H9 (cell line): ENCODE data around the gene CMYA5. TPM values are rescaled to one million over a fixed set of nuclear protein-coding genes. Genes with fewer than 3 reads are reported as not detected.

Experiments
- DNase-seq: peaks from one replicate; pipeline ENCODE4 v3.0.0-alpha.2; 2017
- H2AFZ ChIP-seq: one replicate; pipeline ENCODE4 v1.6.1; 2013; ENCODE audit warnings: mild to moderate bottlenecking, low read length, control low read depth, moderate library complexity
- H2AK5ac ChIP-seq: 2 replicates; pipeline ENCODE4 v1.6.1; 2013; ENCODE audit warnings: low read length, control low read depth, mixed read lengths; ENCODE audit not compliant: insufficient read length
- H2BK120ac ChIP-seq: one replicate; pipeline ENCODE4 v1.6.1; 2013; ENCODE audit warnings: low read depth, mild to moderate bottlenecking, low read length, control low read depth, inconsistent platforms; ENCODE audit not compliant: poor library complexity, severe bottlenecking
- H2BK12ac ChIP-seq: 2 replicates; pipeline ENCODE4 v1.6.1; 2013; ENCODE audit warnings: low read length, control low read depth, mixed read lengths, low read depth; ENCODE audit not compliant: insufficient read length
- H2BK15ac ChIP-seq: 2 replicates; pipeline ENCODE4 v1.6.1; 2013; ENCODE audit warnings: low read depth, low read length, control low read depth
- H2BK20ac ChIP-seq: one replicate; pipeline ENCODE4 v1.6.1; 2013; ENCODE audit warnings: low read depth, mild to moderate bottlenecking, low read length, control low read depth, inconsistent platforms; ENCODE audit not compliant: poor library complexity, severe bottlenecking
- H2BK5ac ChIP-seq: 2 replicates; pipeline ENCODE4 v1.6.1; 2013; ENCODE audit warnings: low read length, control low read depth, mixed read lengths; ENCODE audit not compliant: insufficient read length
- H3K14ac ChIP-seq: 2 replicates; pipeline ENCODE4 v1.6.1; 2013; ENCODE audit warnings: low read length, control low read depth; ENCODE audit not compliant: insufficient read depth
- H3K18ac ChIP-seq: 2 replicates; pipeline ENCODE4 v1.6.1; 2013; ENCODE audit warnings: low read depth, mild to moderate bottlenecking, mixed read lengths, low read length, control low read depth; ENCODE audit not compliant: insufficient read length
- H3K23ac ChIP-seq: 2 replicates; pipeline ENCODE4 v1.6.1; 2013; ENCODE audit warnings: low read length, control low read depth, mixed read lengths, low read depth; ENCODE audit not compliant: insufficient read length
- H3K23me2 ChIP-seq: 2 replicates; pipeline ENCODE4 v1.6.1; 2013; ENCODE audit warnings: low read depth, mild to moderate bottlenecking, mixed read lengths, low read length, control low read depth; ENCODE audit not compliant: insufficient read length, poor library complexity, severe bottlenecking
- H3K27ac ChIP-seq: 2 replicates; pipeline ENCODE4 v1.5.1; 2013; ENCODE audit warnings: low read length, control low read depth, mixed read lengths, low read depth; ENCODE audit not compliant: insufficient read length
- H3K27me3 ChIP-seq: 2 replicates; pipeline ENCODE4 v1.6.1; 2013; ENCODE audit warnings: low read length, control low read depth, inconsistent platforms; ENCODE audit not compliant: insufficient read depth
- H3K4ac ChIP-seq: 2 replicates; pipeline ENCODE4 v1.6.1; 2013; ENCODE audit warnings: low read depth, mild to moderate bottlenecking, control low read depth, inconsistent platforms, low read length, moderate library complexity
- H3K4me1 ChIP-seq: 2 replicates; pipeline ENCODE4 v1.6.1; 2013; ENCODE audit warnings: low read length, control low read depth, inconsistent platforms; ENCODE audit not compliant: insufficient read depth
- H3K4me2 ChIP-seq: 2 replicates; pipeline ENCODE4 v1.6.1; 2013; ENCODE audit warnings: low read length, control low read depth, mixed read lengths; ENCODE audit not compliant: insufficient read length, insufficient read depth
- H3K56ac ChIP-seq: 2 replicates; pipeline ENCODE4 v1.6.1; 2013; ENCODE audit warnings: low read depth, mild to moderate bottlenecking, mixed read lengths, low read length, control low read depth; ENCODE audit not compliant: insufficient read length
- H3K79me1 ChIP-seq: 2 replicates; pipeline ENCODE4 v1.6.1; 2013; ENCODE audit warnings: low read depth, mild to moderate bottlenecking, moderate library complexity, low read length, control low read depth, inconsistent platforms; ENCODE audit not compliant: insufficient read depth, poor library complexity, severe bottlenecking
- H3K79me2 ChIP-seq: 2 replicates; pipeline ENCODE4 v1.6.1; 2013; ENCODE audit warnings: low read length, control low read depth, inconsistent platforms; ENCODE audit not compliant: insufficient read depth
- H3K9ac ChIP-seq: 2 replicates; pipeline ENCODE4 v1.6.1; 2013; ENCODE audit warnings: low read length, control low read depth, mixed read lengths; ENCODE audit not compliant: insufficient read length; ENCODE audit errors: extremely low read depth
- H3K9me3 ChIP-seq: one replicate; pipeline ENCODE4 v1.6.1; 2013; ENCODE audit warnings: low read depth, low read length, inconsistent platforms; ENCODE audit not compliant: control insufficient read depth
- H3T11ph ChIP-seq: one replicate; pipeline ENCODE4 v1.6.1; 2013; ENCODE audit warnings: mild to moderate bottlenecking, low read length, control low read depth, inconsistent platforms
- H4K20me1 ChIP-seq: one replicate; pipeline ENCODE4 v1.6.1; 2013; ENCODE audit not compliant: control insufficient read depth, insufficient read length, insufficient read depth
- H4K5ac ChIP-seq: 2 replicates; pipeline ENCODE4 v1.6.1; 2013; ENCODE audit warnings: low read depth, mild to moderate bottlenecking, mixed read lengths, low read length, control low read depth; ENCODE audit not compliant: insufficient read length
- H4K8ac ChIP-seq: replicated peaks from 2 replicates; pipeline ENCODE4 v1.6.1; 2013; ENCODE audit warnings: low read length, control low read depth, mixed read lengths, low read depth; ENCODE audit not compliant: insufficient read length
- H4K91ac ChIP-seq: 2 replicates; pipeline ENCODE4 v1.6.1; 2013; ENCODE audit warnings: low read depth, mild to moderate bottlenecking, moderate library complexity, mixed read lengths, low read length, control low read depth; ENCODE audit not compliant: insufficient read length
- H3K27ac Mint-ChIP-seq, 3 experiments: 2 replicates in 2 of 3; 3 replicates in 1 of 3; pipeline ENCODE4 v1.8.0; 2020 to 2021; ENCODE audit warnings: mixed read lengths in 3 of 3, mild to moderate bottlenecking in 1 of 3, moderate library complexity in 1 of 3
- H3K27me3 Mint-ChIP-seq: 2 replicates; pipeline ENCODE4 v1.8.0; 2021; ENCODE audit warnings: low read depth, mild to moderate bottlenecking, moderate library complexity, mixed read lengths
- H3K36me3 Mint-ChIP-seq, 3 experiments: 2 replicates in 2 of 3; 3 replicates in 1 of 3; pipeline ENCODE4 v1.8.0; 2020 to 2021; ENCODE audit warnings: low read depth in 3 of 3, mixed read lengths in 3 of 3; ENCODE audit not compliant: insufficient read depth in 1 of 3
- H3K4me1 Mint-ChIP-seq, 2 experiments: 2 replicates each; pipeline ENCODE4 v1.8.0; 2020; ENCODE audit warnings: mixed read lengths in 2 of 2
- H3K4me3 Mint-ChIP-seq, 2 experiments: 2 replicates in 1 of 2; 3 replicates in 1 of 2; pipeline ENCODE4 v1.8.0; 2020 to 2021; ENCODE audit warnings: mild to moderate bottlenecking in 2 of 2, mixed read lengths in 2 of 2, moderate library complexity in 1 of 2
- H3K9me3 Mint-ChIP-seq, 2 experiments: 2 replicates in 1 of 2; 3 replicates in 1 of 2; pipeline ENCODE4 v1.8.0; 2020; ENCODE audit warnings: mild to moderate bottlenecking in 2 of 2, mixed read lengths in 2 of 2, moderate library complexity in 1 of 2
- CTCF ChIP-seq: fragments of 200-600 bp; sonication (generic); conservative IDR thresholded peaks from 3 replicates; pipeline ENCODE4 v1.8.0; 2021; ENCODE audit warnings: antibody characterized with exemption, mild to moderate bottlenecking
- WGBS: extraction: QIAGEN DNeasy Blood & Tissue Kit; methylation state at CpG from one replicate; pipeline ENCODE4 v1.1.7; 2013; ENCODE audit warnings: missing lambda C conversion rate, low lambda C conversion rate, mixed read lengths; ENCODE audit not compliant: insufficient read length; ENCODE audit errors: extremely low coverage; 5-methylcytosine and 5-hydroxymethylcytosine counted together
- total RNA-seq: library from RNA; stranded (reverse); gene quantifications from 2 replicates; pipeline ENCODE4 v1.2.1, GENCODE V29; 2021

Gene CMYA5
- total RNA-seq, 1 experiment from 2014 or later: 1.8 TPM

DNA sequence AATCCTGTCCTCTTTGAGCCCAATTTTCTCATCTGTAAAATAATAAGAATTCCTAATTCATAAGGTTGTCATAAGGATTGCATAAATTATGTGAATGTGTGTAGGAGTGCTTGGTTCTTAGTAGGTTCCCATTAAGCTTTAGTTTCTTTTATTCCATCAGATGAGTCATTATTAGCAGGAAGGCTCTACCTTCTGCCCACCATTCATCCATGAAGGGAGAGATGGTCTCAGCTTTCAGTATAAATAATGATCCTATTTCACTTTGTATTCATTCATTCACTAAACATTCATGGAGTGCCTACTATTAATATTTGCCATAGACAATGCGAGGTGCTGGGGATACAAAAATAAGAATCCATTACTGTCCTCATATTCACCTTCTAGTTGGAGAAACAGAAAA, 3.0 kb downstream of the CMYA5 start:
- no peak overlapping the region for H3K4me2 ChIP-seq
- no peak overlapping the region for H3K9ac ChIP-seq
- H3K27me3 Mint-ChIP-seq: peaks cover 16% of the 10 kb centered on the region
- H3K4ac ChIP-seq: no peak overlapping the region
- H3K4me1 Mint-ChIP-seq: peaks cover 29 to 31% of the 10 kb centered on the region in 2 experiments
- no peaks in the 10 kb centered on the region for H3K9me3 ChIP-seq
- no peaks in the 10 kb centered on the region for H3K27me3 ChIP-seq
- H3K56ac ChIP-seq: no peak overlapping the region
- no peak overlapping the region for H2BK20ac ChIP-seq
- H3K4me1 ChIP-seq: no peaks in the 10 kb centered on the region
- TF ChIP-seq CTCF: no peak
- no peaks in the 10 kb centered on the region for H3K79me2 ChIP-seq
- H4K8ac ChIP-seq: no peak overlapping the region
- peaks cover 0 to 12% (median 8%) of the 10 kb centered on the region in 3 experiments; a peak in 4 of 7 replicates for H3K36me3 Mint-ChIP-seq
- H2BK5ac ChIP-seq: no peak overlapping the region
- H3K23ac ChIP-seq: no peak overlapping the region
- H3K14ac ChIP-seq: no peak overlapping the region
- H3T11ph ChIP-seq: no peak overlapping the region
- no CpG with 5 or more reads among the region's 1 CpG for WGBS
- H2BK12ac ChIP-seq: no peak overlapping the region
- H3K27ac ChIP-seq: no peak overlapping the region
- H4K5ac ChIP-seq: no peak overlapping the region
- H4K20me1 ChIP-seq: no peaks in the 10 kb centered on the region
- H3K18ac ChIP-seq: no peak overlapping the region
- H4K91ac ChIP-seq: no peak overlapping the region
- peaks cover 0 to 8% of the 10 kb centered on the region in 2 experiments; a peak in 3 of 5 replicates for H3K9me3 Mint-ChIP-seq
- no peak overlapping the region for H3K27ac Mint-ChIP-seq
- no peak overlapping the region for H2AFZ ChIP-seq
- no peak for DNase-seq
- H3K79me1 ChIP-seq: no peaks in the 10 kb centered on the region
- H2BK120ac ChIP-seq: no peak overlapping the region
- H3K23me2 ChIP-seq: peaks cover 12% of the 10 kb centered on the region
- no peak overlapping the region for H3K4me3 Mint-ChIP-seq
- no peak overlapping the region for H2AK5ac ChIP-seq
- no peak overlapping the region for H2BK15ac ChIP-seq
